Activated gamma-delta T cell treated with anti-CD3 and anti-CD28 coated beads, Interleukin-2, amount 50 U/mL, for 16 hours (primary cell): ENCODE measurements around the gene IRF5.
"Not testable (repeated sequence)": the region's sequence is repeated elsewhere in the genome, so short reads cannot be mapped to it uniquely, and the experiment has no call there.

Source experiments
- DNase-seq: peaks from one replicate; pipeline ENCODE4 v3.0.0-alpha.2; 2020; ENCODE audit warnings: low read depth

The IRF5 gene

DNA sequence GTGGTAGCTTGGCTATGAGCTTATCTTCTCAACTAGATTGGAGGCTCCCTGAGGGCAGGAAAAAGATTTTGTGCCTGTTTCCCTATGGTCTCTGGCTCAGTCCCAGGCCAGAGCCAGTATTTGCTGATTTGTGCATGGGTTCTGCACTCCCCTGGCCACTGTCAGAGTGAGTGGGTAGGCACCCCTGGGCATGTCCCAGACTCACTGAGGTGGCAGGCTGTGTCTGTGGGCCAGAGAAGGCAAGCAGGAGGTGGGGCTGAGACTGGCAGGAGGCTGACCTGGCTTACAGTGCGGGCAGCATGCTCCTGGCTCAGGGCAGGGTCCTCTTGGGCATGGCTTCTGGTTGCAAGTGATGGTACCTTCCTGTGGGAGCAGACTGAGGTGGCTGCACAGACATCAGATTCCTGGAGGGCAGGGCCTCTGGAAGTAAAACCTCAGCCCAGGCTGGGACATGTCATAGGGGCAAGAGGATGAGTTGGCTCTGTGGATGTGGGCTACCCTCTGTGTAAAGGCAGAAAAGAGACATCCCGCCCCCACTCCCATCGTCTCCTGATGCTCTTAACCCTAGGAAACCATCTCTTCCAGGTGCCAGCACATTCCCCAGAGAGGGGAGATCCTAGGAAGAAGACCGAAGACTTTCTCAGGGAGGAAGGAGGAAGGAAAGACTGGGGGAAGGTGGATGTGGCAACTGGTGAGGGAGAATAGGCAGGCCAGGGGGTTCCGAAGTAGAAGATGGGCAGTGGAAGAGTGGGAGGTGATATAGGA, 31.5 kb upstream of the IRF5 start:
- DNase-seq: no peak

- no peak for DNase-seq
These were observed 30.8 kb upstream of the IRF5 start for GRCh38 chr7:128906766-128907559.

DNA sequence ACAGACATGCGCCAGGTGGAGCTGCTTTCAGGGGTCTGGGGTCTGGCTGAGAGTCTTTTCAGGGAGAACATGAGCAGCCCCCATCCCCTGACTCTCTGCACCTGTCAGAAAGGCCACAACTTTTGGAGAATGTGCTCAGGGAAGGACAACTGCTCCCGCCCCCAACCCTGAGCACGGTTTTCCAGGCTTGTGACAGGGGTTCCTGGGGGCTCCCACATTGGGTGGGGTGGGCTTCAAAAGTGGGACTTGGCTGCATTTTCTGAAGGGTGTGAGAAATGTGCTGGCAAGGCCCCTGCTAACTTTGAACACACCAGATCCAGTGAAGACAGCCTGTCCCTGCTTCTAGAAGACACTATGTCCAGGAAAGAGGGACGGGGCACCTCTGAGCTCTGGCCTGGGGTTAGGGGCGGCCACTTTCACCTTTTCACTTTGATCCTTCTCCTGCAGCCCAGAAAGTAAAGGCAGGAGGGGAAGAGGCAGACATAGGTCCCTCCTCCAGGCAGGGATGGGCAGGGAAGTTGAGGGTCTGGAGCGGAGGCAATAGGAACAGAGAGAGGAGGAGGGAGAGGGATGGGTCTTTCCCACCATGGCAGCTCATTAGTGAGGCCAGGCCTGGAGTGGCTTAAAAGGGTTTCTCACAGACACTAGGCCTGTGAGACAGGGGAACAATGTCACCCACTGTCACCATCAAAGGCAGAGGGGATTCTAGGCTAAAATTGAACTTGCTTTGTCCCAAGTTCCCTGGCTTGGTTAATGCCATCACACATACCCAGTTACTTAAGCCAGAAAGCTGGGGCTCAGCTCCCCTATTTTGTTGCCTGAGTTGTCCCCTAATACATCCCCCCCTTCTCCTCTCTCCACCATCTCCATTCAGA, 28.7 kb upstream of the IRF5 start:
- DNase-seq: no peak

DNA sequence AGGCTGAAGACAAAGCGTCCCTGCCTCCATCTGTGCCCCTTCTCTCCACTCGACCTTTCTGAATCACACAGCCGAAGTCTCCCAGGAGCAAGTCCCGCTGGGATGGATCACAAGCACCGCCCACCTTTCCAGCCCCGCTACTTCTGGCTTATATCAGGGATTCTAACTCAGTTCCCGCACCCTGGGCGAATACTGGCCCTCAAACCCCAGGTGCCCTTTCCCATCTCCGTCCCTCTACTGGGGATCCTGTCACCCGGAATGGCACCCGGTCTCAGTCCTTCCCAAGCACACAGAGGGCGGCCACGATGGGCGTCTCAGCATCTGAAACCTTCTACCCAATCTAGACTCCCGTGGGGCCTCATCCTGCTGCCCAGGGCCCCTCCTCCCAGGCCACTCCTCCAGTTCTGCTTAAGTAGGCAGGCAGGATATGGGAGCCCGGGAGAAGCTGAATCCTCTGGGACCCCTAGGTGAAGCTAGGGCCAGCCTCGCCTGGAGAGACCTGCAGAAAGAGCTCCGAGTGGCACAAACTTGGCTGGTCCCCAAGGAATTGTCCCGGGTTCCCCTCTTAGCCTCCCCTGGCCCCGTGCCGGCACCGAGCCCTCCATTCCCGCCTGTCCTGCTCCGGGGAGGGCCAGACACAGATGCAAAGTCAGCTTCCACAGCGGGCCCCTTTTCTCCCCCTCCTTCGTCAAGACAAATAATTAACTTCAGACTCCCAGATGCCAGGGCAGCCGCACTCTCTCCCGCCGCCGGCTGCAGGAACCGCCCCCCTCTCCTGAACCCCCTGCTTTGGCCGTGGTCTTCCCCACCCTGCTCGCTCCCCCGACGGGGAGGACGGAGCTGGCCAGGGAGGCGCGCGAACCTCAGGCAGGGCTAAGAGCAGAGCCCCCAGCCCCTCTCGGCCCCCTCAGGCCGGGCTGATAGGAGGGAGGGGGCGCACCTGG, 27.8 kb upstream of the IRF5 start:
- no peak for DNase-seq

- DNase-seq: no peak
These were observed 27.2 kb upstream of the IRF5 start, which contains the start of gene KCP for GRCh38 chr7:128910569-128910945. KCP (minus strand) TSS chr7:128910709; CDS start chr7:128910676, 33 bp downstream.

DNA sequence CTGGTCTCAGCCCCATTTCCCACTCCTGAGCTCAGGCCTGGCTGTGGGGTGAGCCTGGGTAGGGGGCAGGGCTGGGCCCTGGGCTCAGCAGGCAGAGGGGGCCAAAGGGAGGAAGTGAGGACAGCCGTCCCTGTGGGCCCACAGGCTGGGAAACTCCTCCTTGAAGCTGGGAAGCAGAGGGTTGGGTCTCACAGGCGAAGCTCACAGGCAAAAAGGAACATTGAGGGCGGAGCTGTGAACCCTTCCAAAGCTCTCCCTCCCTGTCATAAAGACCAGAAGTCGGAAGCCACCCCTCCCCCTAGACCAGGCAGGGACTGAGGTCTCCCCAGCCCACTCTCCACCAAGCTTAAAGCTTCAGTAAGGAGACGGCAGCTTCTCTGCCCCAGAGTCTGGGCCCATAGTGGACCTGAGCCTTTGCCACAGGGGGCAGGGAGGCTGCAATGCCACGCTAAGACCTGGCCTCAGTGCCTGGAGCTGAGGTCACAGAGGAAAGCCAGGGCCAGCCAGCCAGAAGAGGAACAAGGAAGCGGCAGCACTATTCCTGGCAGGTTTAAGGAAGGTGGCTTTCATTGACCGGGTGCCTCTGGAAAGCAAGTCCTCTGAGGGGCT, 26.2 kb upstream of the IRF5 start:
- no peak for DNase-seq

DNA sequence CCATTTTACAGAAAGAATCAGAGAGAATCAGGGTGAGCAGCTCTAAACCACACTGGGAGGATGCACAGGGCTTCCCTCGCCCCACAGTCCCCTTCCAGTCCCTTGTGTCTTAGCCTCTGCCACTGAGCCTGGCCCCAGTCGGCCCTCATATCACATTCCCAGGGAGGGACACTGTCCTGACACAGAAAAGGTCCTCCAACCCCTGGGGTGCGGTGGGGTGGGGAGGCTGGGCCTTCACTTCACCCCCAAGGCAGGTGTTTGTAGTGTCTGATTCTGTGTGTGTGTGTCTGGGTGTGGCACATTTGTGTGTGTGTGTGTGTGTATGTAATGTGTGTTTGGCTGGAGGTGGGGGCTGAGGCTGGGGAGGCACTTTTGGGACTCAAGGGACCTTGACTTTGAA, 25.4 kb upstream of the IRF5 start:
- no peak for DNase-seq

GRCh38 chr7:128912709-128913495, 24.8 kb upstream of the IRF5 start:
- not testable (repeated sequence) for DNase-seq

DNA sequence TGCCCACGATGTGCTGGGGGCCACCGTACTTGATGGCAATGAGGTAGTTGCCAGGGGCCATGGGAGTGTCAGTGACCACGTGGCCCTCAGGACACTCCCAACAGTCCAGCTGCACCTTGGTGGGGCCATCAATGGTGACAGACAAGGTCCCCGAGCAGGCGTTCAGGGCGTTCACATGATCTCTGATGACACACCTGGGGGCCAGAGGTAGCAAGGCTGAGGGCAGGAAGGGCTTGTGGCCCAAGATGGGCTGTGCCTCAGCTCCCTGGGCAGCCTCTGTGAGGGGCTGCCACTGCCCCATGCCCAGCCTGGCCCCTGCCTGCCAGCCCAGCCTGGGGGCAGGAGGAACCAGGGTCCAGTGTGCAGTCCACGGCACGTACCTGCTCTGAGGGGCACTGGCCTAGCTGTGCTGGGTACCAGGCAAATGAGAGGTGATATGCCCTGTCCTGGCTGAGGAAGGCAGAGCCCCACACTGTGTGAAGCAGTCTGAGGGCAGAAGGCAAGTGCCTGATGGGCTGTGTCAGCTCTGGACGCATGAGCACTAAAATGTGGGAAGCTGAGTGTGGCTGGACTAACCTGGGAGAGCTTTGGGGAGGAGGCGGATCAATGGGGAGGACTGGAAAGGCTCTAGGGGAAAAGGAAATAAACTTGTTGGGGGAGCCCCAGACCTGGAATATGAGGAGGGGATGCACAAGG, 23.7 kb upstream of the IRF5 start:
- no peak for DNase-seq

GRCh38 chr7:128914566-128915151, 23.1 kb upstream of the IRF5 start:
- no peak for DNase-seq

DNA sequence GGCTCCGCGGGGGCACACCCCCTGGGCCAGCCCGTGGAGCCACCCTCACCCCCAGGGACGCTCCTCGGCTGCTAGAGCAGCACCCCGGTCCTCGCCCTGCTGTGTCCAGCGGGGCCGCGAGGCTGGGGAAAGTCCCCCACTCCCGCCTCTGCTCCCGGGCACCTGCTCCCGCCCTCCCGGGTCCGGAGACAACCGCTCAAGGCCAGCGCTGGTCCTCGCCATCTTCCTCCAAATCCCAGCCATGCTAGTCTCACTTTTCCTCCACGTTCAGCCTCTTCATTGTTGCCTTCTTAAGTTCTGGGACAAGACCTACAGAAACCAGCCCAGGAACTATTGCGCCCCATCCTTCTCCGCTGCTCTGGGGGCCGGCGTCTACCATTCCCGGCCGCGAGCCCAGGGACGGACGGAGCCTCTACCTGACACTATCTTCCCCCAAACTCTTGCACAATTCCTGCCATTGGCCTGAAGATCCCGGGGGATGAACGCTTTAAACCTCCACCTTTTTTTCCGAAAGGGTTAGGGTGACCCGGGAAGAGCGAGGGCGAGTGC, 22.4 kb upstream of the IRF5 start:
- no peak for DNase-seq

DNA sequence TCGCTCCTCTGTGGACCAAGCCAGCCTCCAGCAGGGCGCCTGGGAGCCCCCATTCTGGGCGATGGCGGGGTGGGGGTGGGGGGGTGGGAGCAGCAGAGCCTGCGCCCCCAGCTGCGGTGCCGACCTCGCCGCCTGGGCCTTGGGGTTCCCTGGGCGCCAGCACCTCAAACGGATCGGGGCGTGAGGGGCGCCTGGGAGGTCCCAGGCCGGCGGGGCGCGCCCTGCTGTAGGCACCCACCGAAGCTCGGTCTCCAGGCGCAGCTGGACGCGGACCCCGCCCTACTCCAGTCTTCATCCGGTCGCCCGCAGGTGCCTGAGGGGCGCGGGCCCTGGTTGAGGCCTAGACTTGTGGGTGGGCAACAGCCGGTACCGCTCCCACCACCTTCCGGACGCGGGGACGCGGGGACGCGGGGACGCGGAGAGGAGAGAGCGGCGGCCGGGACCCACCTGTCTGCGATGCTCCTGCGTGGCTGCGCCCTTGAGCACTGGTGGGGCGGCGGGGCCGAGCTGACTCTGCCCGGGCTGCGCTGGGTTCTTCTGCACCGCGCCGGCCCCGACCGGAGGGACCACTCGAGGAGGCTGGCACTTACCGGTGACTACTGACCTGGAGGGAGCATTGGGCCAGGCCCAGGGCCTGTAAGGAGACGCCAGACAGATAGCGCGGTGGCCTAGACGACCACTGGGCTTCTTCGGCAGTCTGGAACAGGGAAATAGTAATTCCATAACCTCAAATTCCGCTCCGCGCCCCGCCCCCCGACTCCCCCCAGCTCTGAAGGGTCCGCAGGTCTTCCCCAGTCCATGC, 21.7 kb upstream of the IRF5 start:
- no peak for DNase-seq

GRCh38 chr7:128916643-128916915, 21.1 kb upstream of the IRF5 start:
- DNase-seq: no peak

DNA sequence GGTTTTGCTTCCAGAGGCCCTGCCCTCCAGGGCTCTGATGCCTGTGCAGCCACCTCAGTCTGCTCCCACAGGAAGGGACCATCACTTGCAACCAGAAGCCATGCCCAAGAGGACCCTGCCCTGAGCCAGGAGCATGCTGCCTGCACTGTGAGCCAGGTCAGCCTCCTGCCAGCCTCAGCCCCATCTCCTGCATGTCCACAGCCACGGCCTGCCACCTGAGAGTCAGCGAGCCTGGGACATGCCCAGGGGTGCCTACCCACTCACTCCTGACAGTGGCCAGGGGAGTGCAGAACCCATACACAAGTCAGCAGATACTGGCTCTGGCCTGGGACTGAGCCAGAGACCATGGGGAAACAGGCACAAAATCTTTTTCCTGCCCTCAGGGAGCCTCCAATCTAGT, 20.6 kb upstream of the IRF5 start:
- DNase-seq: no peak

DNA sequence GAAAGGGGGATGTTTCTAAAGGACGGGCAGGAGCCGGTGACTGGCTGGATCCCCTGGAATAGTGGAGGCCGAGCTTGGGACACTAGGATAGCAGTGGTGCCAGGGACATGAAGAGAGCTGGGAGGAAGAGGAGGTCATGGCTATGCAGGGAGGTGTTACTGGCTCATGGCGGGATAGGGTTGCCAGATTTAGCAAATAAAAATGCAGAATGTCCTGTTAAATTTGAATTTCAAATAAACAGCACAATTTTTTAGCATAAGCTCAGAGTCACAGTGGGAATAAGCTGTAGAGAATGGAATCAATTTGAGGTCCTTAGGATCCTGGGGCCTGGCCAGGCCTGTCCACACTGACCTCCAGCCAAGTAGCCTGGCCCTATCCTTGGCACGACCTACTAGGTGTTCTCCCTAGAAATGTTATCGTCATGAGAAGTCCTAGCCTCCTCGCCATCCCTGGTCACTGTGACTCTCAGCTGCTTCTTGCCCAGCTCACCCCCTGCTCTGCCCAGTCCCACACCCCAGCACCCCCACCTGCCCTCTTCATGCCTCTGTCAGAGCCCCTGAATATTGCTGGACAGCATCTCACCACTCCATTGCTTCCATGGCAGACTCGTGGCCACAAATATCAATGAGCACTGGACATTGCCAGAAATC, 19.6 kb upstream of the IRF5 start:
- DNase-seq: no peak

- DNase-seq: no peak
These were observed 18.5 kb upstream of the IRF5 start for GRCh38 chr7:128919241-128919640.
